ENCODE measurements around the gene PIP5K1B.

The PIP5K1B gene

GRCh38 chr9:69045821-69046220 lies 340.8 kb downstream of the PIP5K1B start:
- H3K9ac ChIP-seq (ENCODE audit: low read length): no peak overlapping the region
- H3K4me1 ChIP-seq (ENCODE audit: insufficient read depth, low read length, severe bottlenecking): no peaks in the 10 kb centered on the region
- H3K9me3 ChIP-seq (ENCODE audit: low read length): no peaks in the 10 kb centered on the region
- H3K36me3 ChIP-seq (ENCODE audit: insufficient read depth, low read length): peaks cover 32% of the 10 kb centered on the region
- H2AFZ ChIP-seq (ENCODE audit: low read length): no peak overlapping the region
- H3K4me2 ChIP-seq (ENCODE audit: low read length): no peak overlapping the region
- H3F3A ChIP-seq (ENCODE audit: insufficient read depth, low read length): no peaks in the 10 kb centered on the region
- no peaks in the 10 kb centered on the region for H3K9me2 ChIP-seq (ENCODE audit: low read depth, low read length)
- H3K27me3 ChIP-seq (ENCODE audit: insufficient read depth, low read length): no peaks in the 10 kb centered on the region
- H3K27ac ChIP-seq (ENCODE audit: low read depth, low read length, poor library complexity, severe bottlenecking): no peak overlapping the region
- no peaks in the 10 kb centered on the region for H4K20me1 ChIP-seq (ENCODE audit: insufficient read depth, low read length)
- no peak overlapping the region for H3K4me3 ChIP-seq (ENCODE audit: low read depth, low read length, poor library complexity, severe bottlenecking)
- no peaks in the 10 kb centered on the region for H3K79me2 ChIP-seq (ENCODE audit: insufficient read depth, low read length)
- no peak for TF ChIP-seq EZH2 (IDR thresholded peaks at IDR 0.05; ENCODE audit: borderline replicate concordance, low read length)
- TF ChIP-seq, protein P1, sequence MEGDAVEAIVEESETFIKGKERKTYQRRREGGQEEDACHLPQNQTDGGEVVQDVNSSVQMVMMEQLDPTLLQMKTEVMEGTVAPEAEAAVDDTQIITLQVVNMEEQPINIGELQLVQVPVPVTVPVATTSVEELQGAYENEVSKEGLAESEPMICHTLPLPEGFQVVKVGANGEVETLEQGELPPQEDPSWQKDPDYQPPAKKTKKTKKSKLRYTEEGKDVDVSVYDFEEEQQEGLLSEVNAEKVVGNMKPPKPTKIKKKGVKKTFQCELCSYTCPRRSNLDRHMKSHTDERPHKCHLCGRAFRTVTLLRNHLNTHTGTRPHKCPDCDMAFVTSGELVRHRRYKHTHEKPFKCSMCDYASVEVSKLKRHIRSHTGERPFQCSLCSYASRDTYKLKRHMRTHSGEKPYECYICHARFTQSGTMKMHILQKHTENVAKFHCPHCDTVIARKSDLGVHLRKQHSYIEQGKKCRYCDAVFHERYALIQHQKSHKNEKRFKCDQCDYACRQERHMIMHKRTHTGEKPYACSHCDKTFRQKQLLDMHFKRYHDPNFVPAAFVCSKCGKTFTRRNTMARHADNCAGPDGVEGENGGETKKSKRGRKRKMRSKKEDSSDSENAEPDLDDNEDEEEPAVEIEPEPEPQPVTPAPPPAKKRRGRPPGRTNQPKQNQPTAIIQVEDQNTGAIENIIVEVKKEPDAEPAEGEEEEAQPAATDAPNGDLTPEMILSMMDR (IDR thresholded peaks at IDR 0.05; ENCODE audit: low read length): no peak

DNA sequence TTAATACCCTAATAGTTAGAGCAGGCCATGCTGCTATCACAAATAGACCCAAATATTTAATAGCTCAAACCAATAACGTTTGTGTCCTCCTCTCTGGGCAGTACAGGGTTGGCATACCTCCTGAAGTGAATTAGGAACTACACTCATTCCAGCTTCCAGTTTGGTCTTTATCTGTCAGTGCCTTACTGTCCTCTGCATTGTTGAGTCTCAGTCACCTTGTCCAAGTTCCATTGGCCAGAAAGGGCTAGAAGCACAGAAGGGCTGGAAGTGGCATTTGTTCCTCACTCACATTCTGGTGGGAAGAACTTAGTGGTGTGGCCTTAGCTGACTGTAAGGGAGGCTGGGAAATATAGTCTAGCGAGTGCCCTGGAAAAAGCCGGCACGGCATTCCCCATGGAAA lies 341.7 kb downstream of the PIP5K1B start:
- Histone ChIP-seq H3K9me2 (ENCODE audit: low read depth, low read length) (no peaks in the 10 kb centered on the region), H3K79me2 (ENCODE audit: insufficient read depth, low read length) (no peaks in the 10 kb centered on the region), H2AFZ (ENCODE audit: low read length) (no peak overlapping the region), H3F3A (ENCODE audit: insufficient read depth, low read length) (no peaks in the 10 kb centered on the region), H3K4me2 (ENCODE audit: low read length) (no peak overlapping the region), H3K27ac (ENCODE audit: low read depth, low read length, poor library complexity, severe bottlenecking) (no peak overlapping the region), H3K9me3 (ENCODE audit: low read length) (no peaks in the 10 kb centered on the region), H3K36me3 (ENCODE audit: insufficient read depth, low read length) (peaks cover 32% of the 10 kb centered on the region), H3K9ac (ENCODE audit: low read length) (no peak overlapping the region), H3K4me3 (ENCODE audit: low read depth, low read length, poor library complexity, severe bottlenecking) (no peak overlapping the region), H3K27me3 (ENCODE audit: insufficient read depth, low read length) (no peaks in the 10 kb centered on the region), H3K4me1 (ENCODE audit: insufficient read depth, low read length, severe bottlenecking) (no peaks in the 10 kb centered on the region), H4K20me1 (ENCODE audit: insufficient read depth, low read length) (no peaks in the 10 kb centered on the region)
- TF ChIP-seq, protein P1 (IDR thresholded peaks at IDR 0.05; ENCODE audit: low read length): no peak
- TF ChIP-seq EZH2 (IDR thresholded peaks at IDR 0.05; ENCODE audit: borderline replicate concordance, low read length): no peak

GRCh38 chr9:69047371-69047770 lies 342.3 kb downstream of the PIP5K1B start:
- no peak for TF ChIP-seq EZH2 (IDR thresholded peaks at IDR 0.05; ENCODE audit: borderline replicate concordance, low read length)
- TF ChIP-seq, protein P1 (IDR thresholded peaks at IDR 0.05; ENCODE audit: low read length): no peak
- no peaks in the 10 kb centered on the region for H3K9me2 ChIP-seq (ENCODE audit: low read depth, low read length)
- no peaks in the 10 kb centered on the region for H3K4me1 ChIP-seq (ENCODE audit: insufficient read depth, low read length, severe bottlenecking)
- no peaks in the 10 kb centered on the region for H3F3A ChIP-seq (ENCODE audit: insufficient read depth, low read length)
- H2AFZ ChIP-seq (ENCODE audit: low read length): no peak overlapping the region
- no peaks in the 10 kb centered on the region for H4K20me1 ChIP-seq (ENCODE audit: insufficient read depth, low read length)
- H3K9me3 ChIP-seq (ENCODE audit: low read length): no peaks in the 10 kb centered on the region
- no peak overlapping the region for H3K4me2 ChIP-seq (ENCODE audit: low read length)
- no peaks in the 10 kb centered on the region for H3K79me2 ChIP-seq (ENCODE audit: insufficient read depth, low read length)
- H3K27me3 ChIP-seq (ENCODE audit: insufficient read depth, low read length): no peaks in the 10 kb centered on the region
- H3K36me3 ChIP-seq (ENCODE audit: insufficient read depth, low read length): peaks cover 32% of the 10 kb centered on the region
- no peak overlapping the region for H3K4me3 ChIP-seq (ENCODE audit: low read depth, low read length, poor library complexity, severe bottlenecking)
- no peak overlapping the region for H3K9ac ChIP-seq (ENCODE audit: low read length)
- H3K27ac ChIP-seq (ENCODE audit: low read depth, low read length, poor library complexity, severe bottlenecking): no peak overlapping the region
